ENCODE measurements around the gene YAF2. TPM values are rescaled to one million over a fixed set of nuclear protein-coding genes. Genes with fewer than 3 reads are reported as not detected.

Gene YAF2
- total and polyA plus RNA-seq, 4 donors = 29.0 to 54.9 (median 36.2) TPM

DNA sequence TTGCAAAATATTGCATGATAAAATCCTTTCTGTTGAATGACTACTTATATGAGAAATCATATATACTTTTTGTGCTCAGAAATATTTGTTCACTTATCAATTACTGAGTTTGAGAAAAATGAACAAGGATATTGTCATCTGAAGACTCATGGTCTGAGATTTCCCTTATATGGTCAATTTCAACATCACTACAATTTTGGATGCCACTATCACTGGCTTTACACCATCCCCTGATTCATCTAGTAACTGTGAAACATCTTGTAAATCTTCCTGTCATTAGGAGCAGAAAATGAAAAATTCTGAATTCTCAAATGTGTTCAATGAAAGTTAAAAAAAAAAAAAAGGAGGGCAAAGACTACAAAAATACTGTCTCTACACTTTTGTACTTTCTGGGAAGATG, 71.5 kb downstream of the YAF2 start:
- no peak for DNase-seq (ENCODE audit: low read depth in 4 of 6, low spot score in 6 of 6)
- Histone ChIP-seq H3K36me3 (ENCODE audit: control insufficient read depth, insufficient read depth, low read length) (peaks cover 5% of the 10 kb centered on the region), H3K4me1 (ENCODE audit: control insufficient read depth, insufficient read depth, low read length) (no peaks in the 10 kb centered on the region), H3K27ac (ENCODE audit: low read depth, low read length) (no peak overlapping the region), H3K27me3 (ENCODE audit: control insufficient read depth, insufficient read depth, low read length) (no peaks in the 10 kb centered on the region), H3K9me3 (ENCODE audit: control insufficient read depth, insufficient read depth, low read length) (no peaks in the 10 kb centered on the region), H3K4me3 (ENCODE audit: low read depth, low read length) (no peak overlapping the region)

DNA sequence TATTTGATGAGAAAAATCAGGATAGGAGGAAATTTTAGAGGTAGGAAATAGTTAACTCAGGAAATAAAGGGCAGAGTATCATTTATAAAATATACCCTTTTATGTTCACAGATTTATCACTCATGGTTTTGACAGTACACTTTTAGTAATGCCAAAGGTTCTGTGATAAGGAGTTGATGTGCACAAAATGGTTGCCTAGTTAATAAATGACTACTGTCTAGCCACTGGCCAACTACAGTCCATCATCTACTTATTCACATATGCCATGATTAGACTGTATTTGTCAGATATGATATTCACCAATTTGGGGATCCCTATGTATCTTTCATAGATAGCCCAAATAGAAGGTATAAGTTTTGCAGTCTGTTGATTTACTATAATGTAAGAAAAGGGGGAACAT, 74.1 kb downstream of the YAF2 start:
- Histone ChIP-seq H3K27me3 (ENCODE audit: control insufficient read depth, insufficient read depth, low read length) (no peaks in the 10 kb centered on the region), H3K4me3 (ENCODE audit: low read depth, low read length) (no peak overlapping the region), H3K9me3 (ENCODE audit: control insufficient read depth, insufficient read depth, low read length) (no peaks in the 10 kb centered on the region), H3K27ac (ENCODE audit: low read depth, low read length) (no peak overlapping the region), H3K4me1 (ENCODE audit: control insufficient read depth, insufficient read depth, low read length) (no peaks in the 10 kb centered on the region), H3K36me3 (ENCODE audit: control insufficient read depth, insufficient read depth, low read length) (no peaks in the 10 kb centered on the region)
- no peak for DNase-seq (ENCODE audit: low read depth in 4 of 6, low spot score in 6 of 6)

GRCh38 chr12:42162965-42163364, 75.1 kb downstream of the YAF2 start:
- no peaks in the 10 kb centered on the region for H3K36me3 ChIP-seq (ENCODE audit: control insufficient read depth, insufficient read depth, low read length)
- H3K4me3 ChIP-seq (ENCODE audit: low read depth, low read length) = no peak overlapping the region
- H3K27ac ChIP-seq (ENCODE audit: low read depth, low read length) = no peak overlapping the region
- no peaks in the 10 kb centered on the region for H3K9me3 ChIP-seq (ENCODE audit: control insufficient read depth, insufficient read depth, low read length)
- WGBS (ENCODE audit: insufficient coverage) = no CpG with 5 or more reads among the region's 1 CpG
- DNase-seq (ENCODE audit: low read depth in 4 of 6, low spot score in 6 of 6) = no peak
- no peaks in the 10 kb centered on the region for H3K27me3 ChIP-seq (ENCODE audit: control insufficient read depth, insufficient read depth, low read length)
- no peaks in the 10 kb centered on the region for H3K4me1 ChIP-seq (ENCODE audit: control insufficient read depth, insufficient read depth, low read length)

GRCh38 chr12:42162193-42162592, 75.9 kb downstream of the YAF2 start:
- Histone ChIP-seq H3K27me3 (ENCODE audit: control insufficient read depth, insufficient read depth, low read length) (no peaks in the 10 kb centered on the region), H3K4me1 (ENCODE audit: control insufficient read depth, insufficient read depth, low read length) (no peaks in the 10 kb centered on the region), H3K4me3 (ENCODE audit: low read depth, low read length) (no peak overlapping the region), H3K27ac (ENCODE audit: low read depth, low read length) (no peak overlapping the region), H3K9me3 (ENCODE audit: control insufficient read depth, insufficient read depth, low read length) (no peaks in the 10 kb centered on the region), H3K36me3 (ENCODE audit: control insufficient read depth, insufficient read depth, low read length) (no peaks in the 10 kb centered on the region)
- DNase-seq (ENCODE audit: low read depth in 4 of 6, low spot score in 6 of 6) = no peak

DNA sequence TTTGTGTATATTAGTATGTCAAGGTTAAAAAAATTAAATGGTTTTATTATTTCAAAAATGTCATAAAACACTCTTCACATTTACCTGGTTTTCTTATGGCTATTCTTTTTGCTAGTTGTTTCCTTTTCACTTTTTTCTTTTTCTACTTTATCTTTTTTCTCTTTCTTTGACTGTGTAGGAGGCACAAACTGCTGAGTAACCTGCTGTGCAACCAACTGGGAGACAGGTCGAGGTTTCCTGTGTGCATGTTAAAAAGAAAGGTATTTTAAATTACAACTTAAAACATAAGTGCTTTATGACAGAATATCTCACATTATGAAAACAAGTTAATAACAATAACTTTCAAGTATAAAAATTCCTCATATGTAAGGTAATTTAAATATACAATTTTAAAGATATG, 76.5 kb downstream of the YAF2 start:
- H3K4me1 ChIP-seq (ENCODE audit: control insufficient read depth, insufficient read depth, low read length) = no peaks in the 10 kb centered on the region
- H3K27ac ChIP-seq (ENCODE audit: low read depth, low read length) = no peak overlapping the region
- H3K9me3 ChIP-seq (ENCODE audit: control insufficient read depth, insufficient read depth, low read length) = no peaks in the 10 kb centered on the region
- no peak overlapping the region for H3K4me3 ChIP-seq (ENCODE audit: low read depth, low read length)
- no peaks in the 10 kb centered on the region for H3K27me3 ChIP-seq (ENCODE audit: control insufficient read depth, insufficient read depth, low read length)
- no peak for DNase-seq (ENCODE audit: low read depth in 4 of 6, low spot score in 6 of 6)
- no CpG with 5 or more reads among the region's 1 CpG for WGBS (ENCODE audit: insufficient coverage)
- no peaks in the 10 kb centered on the region for H3K36me3 ChIP-seq (ENCODE audit: control insufficient read depth, insufficient read depth, low read length)

- WGBS (ENCODE audit: insufficient coverage) = no CpG with 5 or more reads among the region's 2 CpGs
- no peaks in the 10 kb centered on the region for H3K36me3 ChIP-seq (ENCODE audit: control insufficient read depth, insufficient read depth, low read length)
- no peak overlapping the region for H3K4me3 ChIP-seq (ENCODE audit: low read depth, low read length)
- H3K27me3 ChIP-seq (ENCODE audit: control insufficient read depth, insufficient read depth, low read length) = no peaks in the 10 kb centered on the region
- DNase-seq (ENCODE audit: low read depth in 4 of 6, low spot score in 6 of 6) = no peak
- H3K9me3 ChIP-seq (ENCODE audit: control insufficient read depth, insufficient read depth, low read length) = no peaks in the 10 kb centered on the region
- H3K27ac ChIP-seq (ENCODE audit: low read depth, low read length) = no peak overlapping the region
- no peaks in the 10 kb centered on the region for H3K4me1 ChIP-seq (ENCODE audit: control insufficient read depth, insufficient read depth, low read length)
Measured at GRCh38 chr12:42156232-42156631, 81.8 kb downstream of the YAF2 start.

GRCh38 chr12:42145552-42146215, 92.4 kb downstream of the YAF2 start:
- DNase-seq (ENCODE audit: low read depth in 4 of 6, low spot score in 6 of 6) = peak in 2 of 6 donors; percentile 25 to 54
- Histone ChIP-seq H3K4me1 (ENCODE audit: control insufficient read depth, insufficient read depth, low read length) (no peaks in the 10 kb centered on the region), H3K27me3 (ENCODE audit: control insufficient read depth, insufficient read depth, low read length) (no peaks in the 10 kb centered on the region), H3K4me3 (ENCODE audit: low read depth, low read length) (peak overlapping the region; percentile 67), H3K27ac (ENCODE audit: low read depth, low read length) (no peak overlapping the region), H3K9me3 (ENCODE audit: control insufficient read depth, insufficient read depth, low read length) (no peaks in the 10 kb centered on the region), H3K36me3 (ENCODE audit: control insufficient read depth, insufficient read depth, low read length) (no peaks in the 10 kb centered on the region)
- WGBS (ENCODE audit: insufficient coverage) = 48% methylated on average over 9 of the region's 11 CpGs

- Histone ChIP-seq H3K36me3 (ENCODE audit: control insufficient read depth, insufficient read depth, low read length) (no peaks in the 10 kb centered on the region), H3K9me3 (ENCODE audit: control insufficient read depth, insufficient read depth, low read length) (no peaks in the 10 kb centered on the region), H3K4me1 (ENCODE audit: control insufficient read depth, insufficient read depth, low read length) (no peaks in the 10 kb centered on the region), H3K27ac (ENCODE audit: low read depth, low read length) (peak overlapping the region; percentile 72), H3K27me3 (ENCODE audit: control insufficient read depth, insufficient read depth, low read length) (no peaks in the 10 kb centered on the region), H3K4me3 (ENCODE audit: low read depth, low read length) (peak overlapping the region; percentile 67)
- WGBS (ENCODE audit: insufficient coverage) = 20% methylated on average over 1 of the region's 8 CpGs
- no peak for DNase-seq (ENCODE audit: low read depth in 4 of 6, low spot score in 6 of 6)
Measured at GRCh38 chr12:42145197-42145549, 92.9 kb downstream of the YAF2 start.

GRCh38 chr12:42144408-42145196, 93.4 kb downstream of the YAF2 start, which contains the start of gene GXYLT1:
TSS of gene GXYLT1 (minus strand) at chr12:42144874. CDS start at chr12:42144646, 228 bp downstream.
- Histone ChIP-seq H3K27me3 (ENCODE audit: control insufficient read depth, insufficient read depth, low read length) (no peaks in the 10 kb centered on the region), H3K36me3 (ENCODE audit: control insufficient read depth, insufficient read depth, low read length) (no peaks in the 10 kb centered on the region), H3K27ac (ENCODE audit: low read depth, low read length) (peak within 1 kb of the TSS; percentile 72), H3K4me1 (ENCODE audit: control insufficient read depth, insufficient read depth, low read length) (no peaks in the 10 kb centered on the region), H3K4me3 (ENCODE audit: low read depth, low read length) (peak within 1 kb of the TSS; percentile 67), H3K9me3 (ENCODE audit: control insufficient read depth, insufficient read depth, low read length) (no peaks in the 10 kb centered on the region)
- peak; percentile 80 to 96 (median 83) for DNase-seq (ENCODE audit: low read depth in 4 of 6, low spot score in 6 of 6)
- under 1% methylated on average over 106 of the region's 106 CpGs for WGBS (ENCODE audit: insufficient coverage)

- Histone ChIP-seq H3K4me3 (ENCODE audit: low read depth, low read length) (peak overlapping the region; percentile 67), H3K27ac (ENCODE audit: low read depth, low read length) (peak overlapping the region; percentile 21), H3K4me1 (ENCODE audit: control insufficient read depth, insufficient read depth, low read length) (no peaks in the 10 kb centered on the region), H3K36me3 (ENCODE audit: control insufficient read depth, insufficient read depth, low read length) (no peaks in the 10 kb centered on the region), H3K9me3 (ENCODE audit: control insufficient read depth, insufficient read depth, low read length) (no peaks in the 10 kb centered on the region), H3K27me3 (ENCODE audit: control insufficient read depth, insufficient read depth, low read length) (no peaks in the 10 kb centered on the region)
- 0% methylated on average over 21 of the region's 21 CpGs for whole genome bisulfite sequencing (ENCODE audit: insufficient coverage)
- DNase-seq (ENCODE audit: low read depth in 4 of 6, low spot score in 6 of 6) = peak in 1 of 6 donors; percentile 4
Measured at GRCh38 chr12:42144158-42144407, 94.0 kb downstream of the YAF2 start.

Measured in spinal cord (tissue), 10 donors.